Keratinocyte (primary cell): ENCODE results near the gene ZNF428. TPM values are rescaled to one million over a fixed set of nuclear protein-coding genes. Genes with fewer than 3 reads are reported as not detected.

Source experiments
- DNase-seq: peaks from one replicate; pipeline ENCODE4 v3.0.0-alpha.2; 2011; ENCODE audit warnings: low read depth, missing footprints, low spot score
- FAIRE-seq: peaks from 2 replicates; lab custom pipeline; 2011; peaks lifted over from hg19 to GRCh38; lab: Jason Lieb, UNC
- H2AFZ ChIP-seq: 2 replicates; pipeline ENCODE4 v1.6.0; 2012; ENCODE audit warnings: low read length, control low read depth, inconsistent platforms; ENCODE audit not compliant: control insufficient read depth
- H3K27ac ChIP-seq: 2 replicates; pipeline ENCODE4 v1.5.1; 2011; ENCODE audit warnings: low read length; ENCODE audit not compliant: control insufficient read depth, insufficient read depth
- H3K27me3 ChIP-seq: 3 replicates; pipeline ENCODE4 v1.6.0; 2011; ENCODE audit warnings: low read length; ENCODE audit not compliant: control insufficient read depth, insufficient read depth; ENCODE audit errors: extremely low read depth
- H3K36me3 ChIP-seq, 2 experiments: 2 replicates in 1 of 2; 3 replicates in 1 of 2; pipeline ENCODE4 v1.5.1; 2011; ENCODE audit warnings: low read length in 2 of 2, mild to moderate bottlenecking in 1 of 2; ENCODE audit not compliant: control insufficient read depth in 2 of 2, insufficient read depth in 2 of 2; ENCODE audit errors: extremely low read depth in 1 of 2
- H3K4me1 ChIP-seq: 3 replicates; pipeline ENCODE4 v1.5.1; 2011; ENCODE audit warnings: low read length; ENCODE audit not compliant: control insufficient read depth, insufficient read depth; ENCODE audit errors: extremely low read depth
- H3K4me2 ChIP-seq: 3 replicates; pipeline ENCODE4 v1.6.0; 2011; ENCODE audit warnings: low read depth, low read length; ENCODE audit not compliant: control insufficient read depth, insufficient read depth; ENCODE audit errors: extremely low read depth
- H3K4me3 ChIP-seq, 3 experiments: fragments of 200-600 bp in 1 of 3; sonication (generic) in 1 of 3; 2 replicates in 2 of 3; 3 replicates in 1 of 3; pipeline ENCODE4 v1.5.1; 2011 to 2016; ENCODE audit warnings: low read length in 3 of 3, mild to moderate bottlenecking in 3 of 3, control low read depth in 2 of 3, inconsistent platforms in 1 of 3, low read depth in 1 of 3, mixed read lengths in 1 of 3, mixed run types in 1 of 3, moderate library complexity in 1 of 3; ENCODE audit not compliant: control insufficient read depth in 2 of 3, insufficient read depth in 2 of 3; ENCODE audit errors: extremely low read depth in 1 of 3
- H3K79me2 ChIP-seq: 2 replicates; pipeline ENCODE4 v1.6.0; 2012; ENCODE audit warnings: low read length; ENCODE audit not compliant: control insufficient read depth, insufficient read depth
- H3K9ac ChIP-seq: 3 replicates; pipeline ENCODE4 v1.6.0; 2011; ENCODE audit warnings: low read length; ENCODE audit not compliant: control insufficient read depth, insufficient read depth; ENCODE audit errors: extremely low read depth
- H3K9me1 ChIP-seq: 3 replicates; pipeline ENCODE4 v1.6.0; 2011; ENCODE audit warnings: low read length; ENCODE audit not compliant: control insufficient read depth, insufficient read depth; ENCODE audit errors: extremely low read depth
- H3K9me3 ChIP-seq: 2 replicates; pipeline ENCODE4 v1.5.1; 2012; ENCODE audit warnings: low read depth, low read length; ENCODE audit not compliant: control insufficient read depth
- H4K20me1 ChIP-seq: 3 replicates; pipeline ENCODE4 v1.6.0; 2011; ENCODE audit warnings: low read length; ENCODE audit not compliant: control insufficient read depth, insufficient read depth; ENCODE audit errors: extremely low read depth
- CTCF ChIP-seq, 3 experiments: IDR thresholded peaks in 1 of 3; conservative IDR thresholded peaks in 1 of 3; optimal IDR thresholded peaks in 1 of 3; 2 replicates in 2 of 3; 3 replicates in 1 of 3; pipeline versions ENCODE3 to v1.5.1; 2011; ENCODE audit warnings: low read length in 3 of 3, mild to moderate bottlenecking in 3 of 3, moderate library complexity in 2 of 3, control low read depth in 1 of 3, inconsistent platforms in 1 of 3; ENCODE audit not compliant: insufficient read depth in 2 of 3; ENCODE audit errors: extremely low read depth in 1 of 3
- EZH2 ChIP-seq: IDR thresholded peaks from one replicate; pipeline ENCODE4 v1.6.1; 2012; ENCODE audit warnings: inconsistent platforms, mild to moderate bottlenecking, low read length, moderate library complexity
- dilution Hi-C: fragments of 300-500 bp; cut with MboI; formaldehyde crosslinking; loops from one replicate; pipeline ENCODE4 v1.7.0; 2020; ENCODE audit warnings: low sequenced_read_pairs; ENCODE audit not compliant: extremely low pct_ligation_motif_present
- polyA plus RNA-seq, 5 experiments: library from polyadenylated mRNA; depleted of rRNA in 3 of 5; stranded (reverse) in 3 of 5; stranded (forward) in 1 of 5; unstranded in 1 of 5; fragments of >200 nt; gene quantifications; 1 replicate in 1 of 5; 2 replicates in 3 of 5; 3 replicates in 1 of 5; pipeline versions ENCODE4 v1.2.1 to v1.2.3, GENCODE V29; 2011 to 2012; ENCODE audit warnings: missing spikeins in 2 of 5, low read depth in 1 of 5, low replicate concordance in 1 of 5

The ZNF428 gene
- polyA plus RNA-seq, 1 donor (not counting 4 experiments of a cell fraction or from before 2014, with no cell fraction given): 13.9 TPM

GRCh38 chr19:43631491-43631890 is 12.1 kb upstream of the ZNF428 start:
- no peak for DNase-seq
- peaks cover 13% of the 10 kb centered on the region for H3K4me1 ChIP-seq
- TF ChIP-seq CTCF (optimal IDR thresholded peaks at IDR 0.05 in 1 of 3, IDR thresholded peaks at IDR 0.05 in 1 of 3, conservative IDR thresholded peaks at IDR 0.05 in 1 of 3; ENCODE audit: extremely low read depth in 1 of 3, insufficient read depth in 2 of 3, low read length in 3 of 3): no peak
- no peak for TF ChIP-seq EZH2

GRCh38 chr19:43628646-43629326 is 9.4 kb upstream of the ZNF428 start:
- no peaks in the 10 kb centered on the region for H4K20me1 ChIP-seq
- TF ChIP-seq EZH2 (no peak), CTCF (optimal IDR thresholded peaks at IDR 0.05 in 1 of 3, IDR thresholded peaks at IDR 0.05 in 1 of 3, conservative IDR thresholded peaks at IDR 0.05 in 1 of 3; ENCODE audit: extremely low read depth in 1 of 3, insufficient read depth in 2 of 3, low read length in 3 of 3) (no peak)
- no peaks in the 10 kb centered on the region for H3K9me3 ChIP-seq
- H3K4me2 ChIP-seq: no peak overlapping the region
- no peaks in the 10 kb centered on the region for H3K79me2 ChIP-seq
- no peak overlapping the region for H2AFZ ChIP-seq
- no peak overlapping the region for H3K9ac ChIP-seq
- no peak overlapping the region for H3K27ac ChIP-seq
- H3K9me1 ChIP-seq: no peaks in the 10 kb centered on the region
- dilution Hi-C loops: no loop called here
- H3K27me3 ChIP-seq: no peaks in the 10 kb centered on the region
- H3K4me1 ChIP-seq: peaks cover 9% of the 10 kb centered on the region
- DNase-seq (no peak), FAIRE-seq (no peak)
- H3K4me3 ChIP-seq: no peak overlapping the region
- no peaks in the 10 kb centered on the region for H3K36me3 ChIP-seq

More at GRCh38 chr19:43631491-43631890, 12.1 kb upstream of the ZNF428 start:
- no peak for FAIRE-seq
- Histone ChIP-seq H3K9me1 (no peaks in the 10 kb centered on the region), H3K27me3 (no peaks in the 10 kb centered on the region), H3K4me3 (no peak overlapping the region), H3K79me2 (no peaks in the 10 kb centered on the region), H3K9me3 (no peaks in the 10 kb centered on the region), H3K4me2 (no peak overlapping the region), H2AFZ (no peak overlapping the region), H3K9ac (no peak overlapping the region), H3K27ac (no peak overlapping the region), H3K36me3 (no peaks in the 10 kb centered on the region), H4K20me1 (no peaks in the 10 kb centered on the region)
- dilution Hi-C loops: no loop called here
